Skin of body (tissue), 2 donors: Measurements from ENCODE around the gene FARP1. TPM values are rescaled to one million over a fixed set of nuclear protein-coding genes. Genes with fewer than 3 reads are reported as not detected.

Experiments
- DNase-seq: peaks from one replicate; lab custom pipeline; 2025; lab: John Stamatoyannopoulos, UW
- total RNA-seq: library from RNA; depleted of rRNA; stranded (reverse); fragments of >200 nt; gene quantifications from one replicate; pipeline ENCODE4 v1.2.3, GENCODE V29; 2014

The FARP1 gene
- total RNA-seq, 1 donor from 2014 or later, result 65.3 TPM

- DNase-seq, result no peak
These were observed 30.7 kb downstream of the FARP1 start for GRCh38 chr13:98173431-98174152.

- no peak for DNase-seq
These were observed 31.4 kb downstream of the FARP1 start for GRCh38 chr13:98174307-98174706.

DNA sequence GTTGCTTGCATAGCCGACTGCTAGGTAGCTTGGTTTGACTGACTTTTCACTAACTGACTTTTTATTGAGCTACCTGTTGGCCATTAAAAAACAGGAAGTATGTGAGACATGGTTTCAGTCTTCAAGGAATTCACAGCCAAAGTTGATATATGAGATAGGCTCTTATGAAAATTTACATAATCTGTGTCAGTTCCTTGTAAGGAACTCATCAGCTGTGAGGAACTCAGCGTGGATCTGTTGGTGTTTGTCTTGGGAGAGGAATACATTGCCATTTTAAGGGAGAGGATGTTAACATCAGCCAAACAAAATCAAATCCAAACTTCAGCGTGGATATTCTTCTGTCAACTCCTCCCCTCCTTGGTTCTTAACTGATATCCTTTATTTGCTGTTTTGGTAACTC, 32.1 kb downstream of the FARP1 start:
- DNase-seq, result no peak

GRCh38 chr13:98175823-98176222, 32.9 kb downstream of the FARP1 start:
- DNase-seq, result no peak

GRCh38 chr13:98176777-98177608, 34.1 kb downstream of the FARP1 start, which contains the start of gene RNF113B:
RNF113B (minus strand) TSS chr13:98177269; CDS start chr13:98177236, 33 bp downstream.
- DNase-seq, result no peak

DNA sequence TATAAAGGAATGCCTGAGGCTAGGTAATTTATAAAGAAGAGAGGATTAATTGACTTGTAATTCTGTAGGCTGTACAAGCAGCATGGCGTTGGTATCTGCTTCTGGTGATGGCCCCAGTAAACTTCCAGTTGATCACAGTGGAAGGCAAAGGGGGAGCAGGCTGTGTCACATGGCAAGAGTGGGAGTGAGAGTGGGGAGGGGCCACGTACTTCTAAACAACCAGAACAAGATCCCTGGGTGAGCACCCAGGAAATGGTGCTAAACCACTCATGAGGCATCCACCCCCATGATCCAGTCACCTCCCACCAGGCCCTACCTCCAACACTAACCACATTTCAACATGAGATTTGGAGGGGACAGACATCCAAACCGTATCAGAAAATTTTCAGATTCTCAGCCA, 37.2 kb downstream of the FARP1 start:
- no peak for DNase-seq

GRCh38 chr13:98181111-98181815, 38.4 kb downstream of the FARP1 start:
- DNase-seq, result no peak

DNA sequence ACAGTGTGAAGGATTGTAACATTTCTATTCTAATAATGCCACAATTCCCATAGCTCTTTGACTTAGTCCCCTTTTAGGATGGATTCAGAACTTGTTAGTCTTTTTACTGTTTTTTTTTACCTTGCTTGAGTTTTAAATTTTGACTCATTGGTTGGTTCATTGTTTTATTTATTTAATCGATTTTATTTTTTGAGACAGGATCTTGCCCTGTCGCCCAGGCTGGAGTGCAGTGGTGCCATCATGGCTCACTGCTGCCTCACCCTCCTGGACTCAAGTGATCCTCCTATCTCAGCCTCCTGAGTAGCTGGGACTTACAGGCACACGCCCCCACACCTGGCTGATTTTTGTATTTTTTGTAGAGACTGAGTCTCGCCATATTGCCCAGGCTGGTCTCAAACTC, 39.3 kb downstream of the FARP1 start:
- DNase-seq, result no peak

DNA sequence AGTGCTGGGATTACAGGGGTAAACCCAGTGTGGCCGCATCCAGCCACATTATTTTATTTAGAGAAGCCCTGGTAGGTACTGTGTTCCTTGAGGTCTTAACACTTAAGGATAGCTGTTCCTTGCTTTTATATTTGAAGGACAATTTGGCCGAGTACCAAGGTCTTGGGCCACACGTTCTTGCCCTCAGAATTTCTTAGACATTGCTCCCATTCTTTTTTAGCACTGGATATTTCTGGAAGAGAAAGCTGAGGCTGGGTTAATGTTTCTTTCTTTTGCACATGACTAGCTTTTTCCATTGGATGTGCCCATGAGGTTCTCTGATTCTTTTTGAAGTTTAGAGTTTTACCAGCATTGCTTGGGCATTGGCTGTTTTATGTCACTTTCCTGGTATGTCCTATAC, 39.7 kb downstream of the FARP1 start:
- DNase-seq, result no peak

DNA sequence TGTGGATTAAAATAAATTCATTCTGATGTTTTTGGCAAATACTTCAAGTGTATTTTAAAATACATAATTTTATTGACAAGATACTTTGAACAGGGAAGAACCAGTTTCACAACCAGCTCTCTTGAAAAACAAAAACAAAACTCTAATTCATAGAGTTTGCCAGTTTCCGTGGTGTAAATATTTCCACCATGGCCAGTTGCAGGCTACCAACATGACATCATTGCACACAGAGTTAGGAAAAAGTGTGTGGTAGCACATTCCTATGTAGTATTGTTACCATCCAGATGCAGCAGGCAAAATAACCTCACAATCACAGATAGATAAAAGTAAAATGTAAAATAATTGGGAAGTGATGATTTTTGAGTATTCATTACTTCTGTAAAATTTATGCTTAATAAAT, 41.9 kb downstream of the FARP1 start:
- no peak for DNase-seq

DNA sequence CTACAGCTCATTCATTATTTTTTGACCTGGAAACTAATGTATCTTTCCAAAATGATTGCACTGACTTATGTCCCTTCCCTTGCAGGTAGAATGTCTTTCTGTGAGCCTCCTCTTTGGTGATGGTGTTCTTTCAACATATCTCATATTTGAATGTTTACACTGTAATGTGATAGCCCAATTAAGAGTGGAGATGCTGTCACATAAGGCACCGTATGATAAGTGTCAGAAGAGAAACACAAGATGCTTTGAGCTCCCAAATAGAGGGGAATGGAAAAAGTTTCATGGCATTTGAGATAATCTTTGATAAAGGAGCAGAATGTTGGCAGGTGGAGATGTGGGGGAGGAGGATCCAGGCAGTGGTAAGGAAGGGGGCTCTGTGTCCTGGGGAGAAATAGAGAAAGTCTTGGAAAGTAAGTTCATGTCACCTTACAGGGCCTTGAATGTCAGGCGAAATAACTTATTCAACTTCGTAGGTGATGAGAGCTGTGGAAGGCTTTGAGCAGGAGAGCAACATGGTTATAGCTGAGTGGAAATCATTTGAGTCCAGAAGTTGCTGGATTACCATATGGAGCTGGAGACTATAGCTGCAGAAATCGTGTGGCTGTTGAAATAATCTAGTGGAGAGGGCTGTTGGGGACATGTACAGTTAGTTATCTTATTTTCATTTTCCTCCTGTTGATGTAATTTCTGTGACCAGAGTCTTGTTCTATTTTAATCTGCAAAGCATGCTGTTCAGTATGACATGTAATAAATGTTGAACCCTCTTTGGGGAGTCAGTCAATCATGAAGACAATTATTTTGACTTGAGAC, 44.5 kb downstream of the FARP1 start:
- no peak for DNase-seq

DNA sequence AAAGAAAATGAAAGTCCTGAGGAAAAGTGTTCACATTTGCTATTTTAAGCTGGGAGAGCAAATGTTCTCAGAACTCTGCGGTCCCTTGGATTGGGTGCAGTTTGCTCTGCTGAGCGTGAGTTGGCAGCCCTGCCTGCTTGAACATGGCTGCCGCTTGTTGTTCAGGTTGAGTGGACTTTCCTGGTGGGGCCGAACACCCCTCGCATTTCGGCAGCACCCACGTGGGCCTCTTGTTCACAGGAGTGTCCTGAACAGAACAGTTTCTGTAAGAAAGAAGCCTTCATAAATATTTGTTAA, 45.0 kb downstream of the FARP1 start:
- DNase-seq, result no peak

GRCh38 chr13:98188544-98189166, 45.8 kb downstream of the FARP1 start:
- no peak for DNase-seq

GRCh38 chr13:98189841-98190505, 47.1 kb downstream of the FARP1 start:
- no peak for DNase-seq

DNA sequence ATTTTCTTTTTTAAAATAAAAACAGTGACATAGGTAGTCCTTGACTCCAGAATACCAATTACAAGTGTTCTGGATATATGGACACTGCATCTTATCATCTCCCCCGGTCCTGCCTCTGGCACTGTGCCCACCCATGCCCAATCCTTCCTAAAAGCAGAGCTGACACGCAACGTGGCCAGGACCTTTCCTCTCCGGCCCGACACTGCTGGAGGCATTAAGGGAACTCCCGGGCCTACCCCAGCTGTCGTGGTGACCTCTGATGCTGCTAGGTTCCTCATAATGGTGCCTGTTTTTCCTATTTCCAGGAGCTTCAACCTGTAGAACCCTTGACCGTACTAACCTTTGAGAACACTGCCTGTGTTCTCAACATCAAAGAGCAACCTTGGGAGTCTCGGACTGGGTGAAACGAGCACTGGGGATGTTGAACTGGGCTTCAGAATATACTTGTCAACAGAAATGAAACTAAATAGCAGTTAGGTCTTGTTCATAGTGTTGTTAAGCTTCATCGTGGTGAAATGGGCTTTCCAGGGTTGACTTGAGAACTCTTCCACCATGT, 48.1 kb downstream of the FARP1 start:
- DNase-seq, result no peak

DNA sequence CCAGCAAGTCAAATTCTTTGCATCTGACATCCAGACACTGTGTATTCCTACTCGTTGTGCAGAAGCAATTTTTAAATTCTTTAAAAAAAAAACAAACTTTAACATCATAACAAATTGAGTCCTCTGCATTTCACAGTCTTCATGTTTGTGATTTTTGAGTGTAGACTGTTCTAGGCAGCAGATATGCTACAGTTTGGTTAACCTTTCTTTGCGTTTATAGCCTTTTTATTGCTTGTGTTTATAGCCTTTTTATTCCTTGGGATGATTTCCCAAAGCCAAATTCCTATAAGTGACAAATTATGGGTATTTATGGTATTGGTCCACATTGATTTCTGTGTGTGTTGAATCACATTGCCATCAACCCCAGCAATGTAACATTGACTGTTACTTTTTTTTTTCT, 49.1 kb downstream of the FARP1 start:
- no peak for DNase-seq

DNA sequence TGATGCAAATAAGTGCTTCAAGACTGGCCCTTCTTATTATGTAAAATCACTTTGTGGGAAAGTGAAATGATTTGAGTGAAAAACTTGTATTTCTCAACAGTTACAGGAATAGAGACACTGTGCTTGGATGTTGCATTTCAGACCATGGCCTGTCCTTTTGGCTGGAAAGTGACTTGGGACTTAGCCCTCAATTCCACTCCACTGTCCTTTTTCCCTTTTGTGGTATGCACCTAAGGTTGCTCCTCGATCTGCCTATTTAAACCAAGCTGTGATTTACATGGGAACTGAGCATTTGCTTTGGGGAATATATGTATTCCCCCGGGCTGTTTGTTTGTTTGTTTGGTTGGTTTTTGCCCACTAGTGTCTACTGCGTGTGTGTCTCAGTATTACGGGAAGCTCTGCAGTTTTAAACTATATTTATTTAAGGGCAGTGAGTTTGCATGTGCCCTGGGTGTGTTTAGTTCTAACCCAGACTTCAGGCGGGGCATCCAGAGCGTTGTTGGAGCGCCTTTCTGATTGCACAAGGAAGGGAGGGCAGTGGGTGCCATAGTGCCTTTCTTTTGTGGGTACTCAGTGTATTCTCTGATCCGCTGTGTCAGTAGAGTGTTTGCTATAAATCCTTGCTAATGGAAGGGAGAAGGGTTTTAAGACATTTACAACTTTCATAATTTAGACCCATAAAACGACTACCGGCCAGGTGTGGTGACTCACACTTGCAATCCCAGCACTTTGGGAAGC, 52.3 kb downstream of the FARP1 start:
- DNase-seq, result no peak

DNA sequence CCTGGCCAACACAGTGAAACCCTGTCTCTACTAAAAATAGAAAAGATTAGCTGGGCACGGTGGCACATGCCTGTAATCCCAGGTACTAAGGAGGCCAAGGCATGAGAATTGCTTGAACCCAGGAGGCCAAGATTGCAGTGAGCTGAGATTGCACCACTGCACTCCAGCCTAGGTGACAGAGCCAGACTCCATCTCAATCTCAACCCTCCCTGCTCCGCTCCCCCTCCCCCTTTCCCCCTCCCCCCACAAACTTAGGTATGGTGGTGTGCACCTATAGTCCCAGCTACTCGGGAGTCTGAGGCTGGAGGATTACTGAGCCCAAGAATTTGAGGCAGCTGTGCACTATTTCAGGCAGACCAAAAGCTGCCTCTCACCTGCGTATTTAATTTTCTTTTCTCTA, 55.8 kb downstream of the FARP1 start:
- DNase-seq, result no peak

DNA sequence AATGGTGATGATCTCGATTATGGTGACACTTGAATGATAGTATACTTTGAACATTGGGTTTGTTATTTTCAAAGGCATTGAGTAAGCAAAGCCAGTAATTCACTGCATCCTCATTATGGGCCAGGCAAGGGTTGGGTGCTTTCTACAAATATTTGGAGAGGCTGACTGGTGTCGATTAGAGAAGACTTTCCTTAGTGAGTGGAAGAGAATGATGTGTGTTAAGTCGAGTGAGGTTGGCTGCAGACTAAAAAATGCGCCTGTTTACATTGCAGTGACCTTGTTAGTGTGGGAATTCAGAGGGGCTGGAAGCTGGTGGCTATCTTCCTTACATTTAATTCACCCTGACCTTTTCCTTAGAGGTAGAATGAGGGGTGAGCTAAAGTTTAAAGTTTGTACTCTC, 56.6 kb downstream of the FARP1 start:
- DNase-seq, result no peak
